Liver (tissue), 9 donors: ENCODE data around the gene TOR1AIP2. TPM values are rescaled to one million over a fixed set of nuclear protein-coding genes. Genes with fewer than 3 reads are reported as not detected.

Experiments used
- DNase-seq: peaks from one replicate; pipeline ENCODE4 v3.0.0-alpha.2; 2017; ENCODE audit warnings: low spot score
- H3K27ac ChIP-seq, 2 donors: one replicate each; pipeline ENCODE4 v1.7.0; 2013; ENCODE audit warnings: inconsistent platforms in 2 of 2, low read length in 2 of 2, control low read depth in 1 of 2, low read depth in 1 of 2, mild to moderate bottlenecking in 1 of 2
- H3K27me3 ChIP-seq, 4 donors: one replicate each; pipeline versions ENCODE4 v1.6.1 to v1.7.0; 2013; ENCODE audit warnings: low read length in 3 of 4, inconsistent platforms in 1 of 4, mild to moderate bottlenecking in 1 of 4, moderate library complexity in 1 of 4; ENCODE audit not compliant: control insufficient read depth in 4 of 4, insufficient read depth in 4 of 4
- H3K36me3 ChIP-seq, 4 donors: one replicate each; pipeline versions ENCODE4 v1.6.1 to v1.7.0; 2013; ENCODE audit warnings: low read length in 3 of 4, mild to moderate bottlenecking in 3 of 4, low read depth in 1 of 4, moderate library complexity in 1 of 4; ENCODE audit not compliant: control insufficient read depth in 4 of 4, insufficient read depth in 3 of 4
- H3K4me1 ChIP-seq, 4 donors: one replicate each; pipeline versions ENCODE4 v1.6.1 to v1.7.0; 2013; ENCODE audit warnings: low read length in 3 of 4, mild to moderate bottlenecking in 3 of 4, moderate library complexity in 1 of 4; ENCODE audit not compliant: control insufficient read depth in 4 of 4, insufficient read depth in 4 of 4
- H3K4me3 ChIP-seq, 3 donors: one replicate each; pipeline versions ENCODE4 v1.6.1 to v1.7.0; 2013; ENCODE audit warnings: low read length in 3 of 3, control low read depth in 1 of 3, low read depth in 1 of 3, mild to moderate bottlenecking in 1 of 3
- H3K9ac ChIP-seq, 2 donors: one replicate each; pipeline ENCODE4 v1.7.0; 2013; ENCODE audit warnings: low read length in 2 of 2, mild to moderate bottlenecking in 2 of 2, moderate library complexity in 2 of 2, control low read depth in 1 of 2, low read depth in 1 of 2
- H3K9me3 ChIP-seq, 4 donors: one replicate each; pipeline versions ENCODE4 v1.6.1 to v1.7.0; 2013; ENCODE audit warnings: low read length in 3 of 4; ENCODE audit not compliant: control insufficient read depth in 4 of 4
- ATF3 ChIP-seq: IDR thresholded peaks from 2 replicates; pipeline ENCODE4 v1.6.1; 2016; ENCODE audit warnings: antibody characterized with exemption
- CTCF ChIP-seq: fragments of 150-350 bp; IDR thresholded peaks from 2 replicates; pipeline ENCODE4 v1.5.1; 2017; ENCODE audit warnings: improper control_type of control experiment, low read depth, low read length; ENCODE audit not compliant: missing input control
- EGR1 ChIP-seq, 2 donors: IDR thresholded peaks; 2 replicates each; pipeline ENCODE4 v1.6.1; 2016 to 2018; ENCODE audit warnings: antibody characterized with exemption in 2 of 2, low read depth in 2 of 2
- FOXA1 ChIP-seq: IDR thresholded peaks from 2 replicates; pipeline ENCODE4 v1.6.1; 2016; ENCODE audit warnings: antibody characterized with exemption
- FOXA2 ChIP-seq: IDR thresholded peaks from 2 replicates; pipeline ENCODE4 v1.6.1; 2016; ENCODE audit warnings: antibody characterized with exemption
- GABPA ChIP-seq, 2 donors: IDR thresholded peaks in 1 of 2; conservative IDR thresholded peaks in 1 of 2; 2 replicates each; pipeline ENCODE4 v1.6.1; 2016; ENCODE audit warnings: antibody characterized with exemption in 2 of 2, mild to moderate bottlenecking in 1 of 2, moderate library complexity in 1 of 2
- HNF4G ChIP-seq: IDR thresholded peaks from 2 replicates; pipeline ENCODE4 v1.6.1; 2016; ENCODE audit warnings: antibody characterized with exemption
- JUND ChIP-seq, 2 donors: IDR thresholded peaks; 2 replicates each; pipeline ENCODE4 v1.6.1; 2016; ENCODE audit warnings: antibody characterized with exemption in 2 of 2
- MAX ChIP-seq: IDR thresholded peaks from 2 replicates; pipeline ENCODE4 v1.6.1; 2016; ENCODE audit warnings: antibody characterized with exemption
- NR2F2 ChIP-seq: IDR thresholded peaks from 2 replicates; pipeline ENCODE4 v1.6.1; 2016; ENCODE audit warnings: antibody characterized with exemption
- RAD21 ChIP-seq, 2 donors: IDR thresholded peaks; 2 replicates each; pipeline ENCODE4 v1.6.1; 2016; ENCODE audit warnings: antibody characterized with exemption in 2 of 2, mild to moderate bottlenecking in 2 of 2
- REST ChIP-seq: IDR thresholded peaks from 2 replicates; pipeline ENCODE4 v1.6.1; 2016; ENCODE audit warnings: antibody characterized with exemption, mild to moderate bottlenecking
- RXRA ChIP-seq, 2 donors: IDR thresholded peaks; 2 replicates each; pipeline ENCODE4 v1.6.1; 2017 to 2018; ENCODE audit warnings: antibody characterized with exemption in 2 of 2, mild to moderate bottlenecking in 1 of 2
- SP1 ChIP-seq: IDR thresholded peaks from 2 replicates; pipeline ENCODE4 v1.6.1; 2018; ENCODE audit warnings: antibody characterized with exemption, mild to moderate bottlenecking
- TAF1 ChIP-seq: conservative IDR thresholded peaks from 2 replicates; pipeline ENCODE4 v1.6.1; 2016; ENCODE audit warnings: antibody characterized with exemption, mild to moderate bottlenecking
- YY1 ChIP-seq: IDR thresholded peaks from 2 replicates; pipeline ENCODE4 v1.6.1; 2016; ENCODE audit warnings: antibody characterized with exemption, mild to moderate bottlenecking
- WGBS: extraction: QIAGEN DNeasy Blood & Tissue Kit; methylation state at CpG from one replicate; pipeline ENCODE4 v1.1.7; 2013; 5-methylcytosine and 5-hydroxymethylcytosine counted together
- polyA plus RNA-seq, 2 donors: library from polyadenylated mRNA; stranded (reverse) in 1 of 2; unstranded in 1 of 2; fragments of 200-250 nt in 1 of 2; fragments of >200 nt in 1 of 2; fragmentation: Nextera tagmentation in 1 of 2; extraction: Ambion mirVana in 1 of 2; gene quantifications; one replicate each; pipeline versions ENCODE4 v1.2.1 to v1.2.3, GENCODE V29; 2013 to 2015
- total RNA-seq, 2 donors: library from RNA; depleted of rRNA; stranded (reverse); fragments of >200 nt; gene quantifications; one replicate each; pipeline ENCODE4 v1.2.3, GENCODE V29; 2014
- donor health status: healthy.
- donor health status: healthy.
- donor health status: healthy.
- donor health status: healthy.
- donor health status: healthy.

Gene TOR1AIP2
- total and polyA plus RNA-seq, 4 donors, result 12.7 to 124 (median 38.6) TPM

- TF ChIP-seq ATF3 (no peak), RAD21 (IDR thresholded peaks at IDR 0.05) (no peak), EGR1 (IDR thresholded peaks at IDR 0.05; ENCODE audit: low read depth in 2 of 2) (no peak), YY1 (no peak), TAF1 (no peak), NR2F2 (no peak)
Measured at GRCh38 chr1:179800481-179800880, 77.1 kb downstream of the TOR1AIP2 start (continued).

- no peak overlapping the region for H3K9ac ChIP-seq
- DNase-seq, result no peak
- TF ChIP-seq EGR1 (IDR thresholded peaks at IDR 0.05; ENCODE audit: low read depth in 2 of 2) (no peak), ATF3 (no peak), REST (no peak), CTCF (no peak), HNF4G (no peak), MAX (no peak), GABPA (IDR thresholded peaks at IDR 0.05 in 1 of 2, conservative IDR thresholded peaks at IDR 0.05 in 1 of 2) (no peak), TAF1 (no peak), FOXA1 (no peak), SP1 (no peak), JUND (IDR thresholded peaks at IDR 0.05) (no peak), RXRA (IDR thresholded peaks at IDR 0.05) (no peak), FOXA2 (no peak)
- H3K9me3 ChIP-seq, result no peaks in the 10 kb centered on the region
- no peak overlapping the region for H3K4me3 ChIP-seq
- H3K4me1 ChIP-seq, result no peaks in the 10 kb centered on the region
- no peaks in the 10 kb centered on the region for H3K27me3 ChIP-seq
- H3K36me3 ChIP-seq, result no peaks in the 10 kb centered on the region
- H3K27ac ChIP-seq, result no peak overlapping the region
- 89% methylated on average over 6 of the region's 6 CpGs for WGBS
Measured at GRCh38 chr1:179798864-179799516, 78.6 kb downstream of the TOR1AIP2 start.
